OCI-LY3 (cell line): ENCODE data around the gene NOSIP.

Experiments used
- EZH2phosphoT487 ChIP-seq: fragments of 200-600 bp; shearing (Covaris generic); IDR thresholded peaks from 2 replicates; pipeline ENCODE4 v1.6.1; 2018; ENCODE audit warnings: antibody characterized with exemption, mixed run types, low read depth
- TF ChIP-seq, protein P1 (sequence below): fragments of 200-600, 300-600 bp; sonication (generic); IDR thresholded peaks from 2 replicates; pipeline ENCODE4 v1.5.1; 2014; ENCODE audit warnings: antibody characterized with exemption, low read length, low read depth

DNA sequence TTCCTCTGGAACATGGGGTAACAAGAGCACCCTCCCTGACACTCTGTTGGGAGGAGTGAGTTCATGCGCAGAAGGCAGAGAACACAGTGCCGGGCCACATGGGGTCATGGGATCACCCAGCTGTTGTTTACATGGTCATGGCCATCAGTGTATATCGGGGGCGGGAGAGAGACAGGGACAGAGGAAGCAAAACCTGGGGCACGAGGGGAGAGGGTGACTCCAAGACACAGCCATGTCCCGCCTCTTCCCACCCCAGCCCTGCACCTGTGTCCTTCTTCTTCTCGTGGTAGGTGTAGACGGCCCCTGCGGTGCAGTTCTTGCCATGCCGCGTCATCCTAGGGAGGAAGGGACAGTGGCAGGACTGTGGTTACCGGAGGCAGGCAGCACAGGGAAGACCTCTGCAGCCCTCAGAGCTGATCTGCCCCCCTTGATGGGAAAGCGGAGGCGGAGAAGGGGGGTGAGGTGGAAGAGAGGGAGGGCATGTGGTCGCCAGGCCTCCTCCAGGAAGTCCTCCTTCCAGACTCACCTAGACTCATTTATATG, 19.9 kb downstream of the NOSIP start:
- TF ChIP-seq, protein P1, sequence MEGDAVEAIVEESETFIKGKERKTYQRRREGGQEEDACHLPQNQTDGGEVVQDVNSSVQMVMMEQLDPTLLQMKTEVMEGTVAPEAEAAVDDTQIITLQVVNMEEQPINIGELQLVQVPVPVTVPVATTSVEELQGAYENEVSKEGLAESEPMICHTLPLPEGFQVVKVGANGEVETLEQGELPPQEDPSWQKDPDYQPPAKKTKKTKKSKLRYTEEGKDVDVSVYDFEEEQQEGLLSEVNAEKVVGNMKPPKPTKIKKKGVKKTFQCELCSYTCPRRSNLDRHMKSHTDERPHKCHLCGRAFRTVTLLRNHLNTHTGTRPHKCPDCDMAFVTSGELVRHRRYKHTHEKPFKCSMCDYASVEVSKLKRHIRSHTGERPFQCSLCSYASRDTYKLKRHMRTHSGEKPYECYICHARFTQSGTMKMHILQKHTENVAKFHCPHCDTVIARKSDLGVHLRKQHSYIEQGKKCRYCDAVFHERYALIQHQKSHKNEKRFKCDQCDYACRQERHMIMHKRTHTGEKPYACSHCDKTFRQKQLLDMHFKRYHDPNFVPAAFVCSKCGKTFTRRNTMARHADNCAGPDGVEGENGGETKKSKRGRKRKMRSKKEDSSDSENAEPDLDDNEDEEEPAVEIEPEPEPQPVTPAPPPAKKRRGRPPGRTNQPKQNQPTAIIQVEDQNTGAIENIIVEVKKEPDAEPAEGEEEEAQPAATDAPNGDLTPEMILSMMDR = no peak
- TF ChIP-seq EZH2phosphoT487 = no peak
